GM13977 (cell line): ENCODE results near the gene ZBTB5.

Experiments
- DNase-seq: peaks from one replicate; pipeline ENCODE4 v3.0.0; 2012; ENCODE audit warnings: low spot score
- CTCF ChIP-seq: IDR thresholded peaks from 2 replicates; pipeline ENCODE4 v1.5.1; 2012; ENCODE audit warnings: mild to moderate bottlenecking, control low read depth; ENCODE audit not compliant: insufficient read depth; ENCODE audit errors: extremely low read depth, missing control alignments
- in situ Hi-C: fragments of 300-500 bp; cut with MboI; formaldehyde crosslinking; loops from one replicate; pipeline ENCODE4 v1.12.0; 2022; ENCODE audit warnings: low sequenced_read_pairs, low pct_unique_long_range_greater_than_20kb, mixed read lengths, inconsistent platforms; ENCODE audit not compliant: unreplicated experiment

Gene ZBTB5

GRCh38 chr9:37414503-37414943, 50.7 kb downstream of the ZBTB5 start:
- TF ChIP-seq CTCF, result no peak

GRCh38 chr9:37413311-37413710, 51.9 kb downstream of the ZBTB5 start:
- no peak for TF ChIP-seq CTCF
- no peak for DNase-seq
- in situ Hi-C loops, result no loop called here

More at GRCh38 chr9:37414503-37414943, 50.7 kb downstream of the ZBTB5 start:
- in situ Hi-C loops, result no loop called here
- DNase-seq, result no peak

- no peak for DNase-seq
- in situ Hi-C loops, result no loop called here
These were observed 52.7 kb downstream of the ZBTB5 start for GRCh38 chr9:37412431-37413151.

GRCh38 chr9:37410969-37411785, 54.1 kb downstream of the ZBTB5 start:
- peak; percentile 73 for TF ChIP-seq CTCF
- in situ Hi-C loops, result no loop called here
- peak; percentile 53 for DNase-seq

More at GRCh38 chr9:37412431-37413151, 52.7 kb downstream of the ZBTB5 start:
- TF ChIP-seq CTCF, result no peak

- DNase-seq, result no peak
- in situ Hi-C loops, result no loop called here
- no peak for TF ChIP-seq CTCF
These were observed 54.8 kb downstream of the ZBTB5 start for GRCh38 chr9:37410354-37410861.

- peak; percentile 84 for DNase-seq
- in situ Hi-C loops, result no loop called here
- TF ChIP-seq CTCF, result no peak
These were observed 56.1 kb downstream of the ZBTB5 start for GRCh38 chr9:37408933-37409710.
